Mesodermal cell (in vitro differentiated cells): ENCODE measurements around the gene VPS26C.

Experiments
- H3K27ac ChIP-seq: 2 replicates; pipeline ENCODE4 v1.7.0; 2013; ENCODE audit warnings: mild to moderate bottlenecking, low read depth, low read length, moderate library complexity; ENCODE audit not compliant: severe bottlenecking
- H3K36me3 ChIP-seq: 2 replicates; pipeline ENCODE4 v1.7.1; 2013; ENCODE audit warnings: mild to moderate bottlenecking, low read length, moderate library complexity; ENCODE audit not compliant: control insufficient read depth, insufficient read depth
- H3K4me1 ChIP-seq: one replicate; pipeline ENCODE4 v1.7.1; 2013; ENCODE audit warnings: mild to moderate bottlenecking, low read length; ENCODE audit not compliant: insufficient read depth, control insufficient read depth, poor library complexity, severe bottlenecking
- H3K4me3 ChIP-seq: 2 replicates; pipeline ENCODE4 v1.7.0; 2013; ENCODE audit warnings: low read length, control low read depth, mild to moderate bottlenecking; ENCODE audit not compliant: insufficient read depth, poor library complexity, severe bottlenecking; ENCODE audit errors: extremely low read depth
- H3K9me3 ChIP-seq: 2 replicates; pipeline ENCODE4 v1.7.1; 2013; ENCODE audit warnings: mild to moderate bottlenecking, low read length, moderate library complexity; ENCODE audit not compliant: control insufficient read depth
- WGBS, 2 experiments: methylation state at CpG; one replicate each; pipeline ENCODE4 v1.1.5; 2013; ENCODE audit warnings: missing lambda C conversion rate in 2 of 2; ENCODE audit not compliant: insufficient coverage in 2 of 2; 5-methylcytosine and 5-hydroxymethylcytosine counted together

Gene VPS26C

GRCh38 chr21:37219761-37220432 lies 47.2 kb downstream of the VPS26C start:
- peaks cover 5% of the 10 kb centered on the region for H3K9me3 ChIP-seq
- H3K36me3 ChIP-seq: peaks cover 21% of the 10 kb centered on the region
- no peaks in the 10 kb centered on the region for H3K4me1 ChIP-seq
- H3K4me3 ChIP-seq: no peak overlapping the region
- no peak overlapping the region for H3K27ac ChIP-seq
- WGBS, 2 experiments: 93 to 94% methylated on average over 11 to 12 of the region's 13 CpGs

- H3K4me1 ChIP-seq: no peaks in the 10 kb centered on the region
- no peak overlapping the region for H3K4me3 ChIP-seq
- 91 to 100% methylated on average over 6 to 7 of the region's 9 CpGs for WGBS, 2 experiments
- peaks cover 2% of the 10 kb centered on the region for H3K36me3 ChIP-seq
- peaks cover 3% of the 10 kb centered on the region for H3K9me3 ChIP-seq
- H3K27ac ChIP-seq: no peak overlapping the region
Measured at GRCh38 chr21:37214952-37215351, 52.2 kb downstream of the VPS26C start.

DNA sequence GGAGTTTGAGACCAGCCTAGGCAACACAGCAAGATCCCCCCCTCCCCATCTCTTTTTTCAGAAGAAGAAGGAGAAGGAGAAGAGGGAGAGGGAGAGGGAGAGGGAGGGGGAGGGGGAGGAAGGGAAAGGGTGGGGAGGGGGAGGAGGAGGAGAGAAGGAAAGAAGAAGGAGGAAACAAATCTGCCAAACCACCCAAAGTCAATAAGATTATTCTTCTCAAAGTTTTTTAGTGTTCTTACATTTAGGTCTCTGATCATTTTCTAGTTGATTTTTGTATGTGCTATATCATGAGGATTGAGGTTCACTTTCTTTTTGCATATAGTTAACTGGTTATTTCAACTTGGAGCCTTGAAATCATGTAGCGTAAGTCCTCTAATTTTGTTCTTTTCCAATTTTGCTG lies 56.3 kb downstream of the VPS26C start:
- H3K27ac ChIP-seq: no peak overlapping the region
- H3K9me3 ChIP-seq: peaks cover 6% of the 10 kb centered on the region
- no peak overlapping the region for H3K4me3 ChIP-seq
- WGBS, 2 experiments: no CpG with 5 or more reads among the region's 1 CpG
- H3K4me1 ChIP-seq: peaks cover 10% of the 10 kb centered on the region
- no peaks in the 10 kb centered on the region for H3K36me3 ChIP-seq

GRCh38 chr21:37210130-37210529 lies 57.0 kb downstream of the VPS26C start:
- 97% methylated on average over 4 of the region's 7 CpGs; no CpG with 5 or more reads in 1 of the 2 experiments for WGBS, 2 experiments
- H3K9me3 ChIP-seq: peaks cover 6% of the 10 kb centered on the region
- H3K4me3 ChIP-seq: no peak overlapping the region
- H3K36me3 ChIP-seq: no peaks in the 10 kb centered on the region
- H3K27ac ChIP-seq: no peak overlapping the region
- peaks cover 10% of the 10 kb centered on the region for H3K4me1 ChIP-seq

DNA sequence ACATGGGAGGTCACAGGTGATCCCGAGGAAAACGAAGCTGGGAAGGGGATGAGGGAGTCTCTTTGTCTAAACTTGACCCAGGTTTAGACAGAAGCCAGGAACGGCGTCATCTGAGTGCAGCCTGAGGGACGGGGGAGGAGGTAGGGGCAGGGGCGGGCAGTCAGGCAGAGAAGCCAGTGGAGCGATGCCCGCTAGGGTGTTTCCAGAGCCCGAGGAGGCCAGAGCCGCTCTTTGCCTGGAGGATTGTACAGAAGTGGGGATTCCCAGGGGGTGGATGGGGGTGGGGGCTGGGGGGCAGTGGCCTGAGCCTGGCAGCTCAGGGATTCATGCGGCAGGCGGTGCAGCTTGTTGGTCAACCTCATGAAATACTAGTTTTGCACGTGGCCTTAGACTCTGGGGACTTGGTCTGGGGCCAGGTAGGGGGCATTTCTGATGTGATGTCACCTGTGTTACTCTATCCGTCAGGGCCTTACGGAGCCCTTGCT lies 58.4 kb downstream of the VPS26C start:
- Histone ChIP-seq H3K4me1 (peaks cover 10% of the 10 kb centered on the region), H3K4me3 (no peak overlapping the region), H3K9me3 (peaks cover 6% of the 10 kb centered on the region), H3K27ac (no peak overlapping the region), H3K36me3 (peaks cover 3% of the 10 kb centered on the region)
- WGBS, 2 experiments: 91 to 96% methylated on average over 8 to 14 of the region's 15 CpGs

DNA sequence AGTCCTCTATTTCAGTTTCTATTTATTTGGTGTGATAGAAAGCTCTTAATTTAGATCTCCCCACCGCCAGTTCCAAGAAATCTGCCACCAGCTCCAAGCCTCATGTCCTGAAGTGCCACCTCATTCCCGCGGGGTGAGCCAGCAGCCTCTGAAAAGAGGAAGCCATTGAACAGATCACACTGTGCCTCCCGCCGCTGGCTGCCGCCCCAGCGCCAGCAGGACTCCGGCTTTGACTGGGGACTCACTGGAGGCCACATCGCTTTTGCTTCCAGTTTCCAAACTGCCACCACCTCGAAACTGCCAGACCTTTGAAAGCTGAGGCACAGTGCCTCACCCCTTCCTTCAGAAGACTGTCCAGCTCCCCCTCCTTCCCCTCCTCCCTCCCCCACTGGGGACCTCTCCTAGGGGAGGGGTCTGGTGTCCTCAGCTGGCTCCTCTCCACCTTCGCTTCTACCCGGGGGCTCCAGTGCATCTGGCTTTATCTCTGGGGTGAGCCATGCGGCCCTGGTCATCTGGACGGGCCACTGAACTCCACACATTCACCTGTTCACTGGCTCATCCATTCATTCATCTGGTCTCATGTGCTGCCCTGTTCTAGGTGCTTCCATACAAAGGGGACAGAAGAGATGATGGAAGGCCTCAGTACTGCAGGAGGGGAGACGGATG lies 58.9 kb downstream of the VPS26C start:
- 69 to 70% methylated on average over 13 to 14 of the region's 15 CpGs for WGBS, 2 experiments
- Histone ChIP-seq H3K4me1 (peaks cover 10% of the 10 kb centered on the region), H3K9me3 (peaks cover 6% of the 10 kb centered on the region), H3K4me3 (no peak overlapping the region), H3K36me3 (peaks cover 7% of the 10 kb centered on the region), H3K27ac (peak overlapping the region; percentile 41)

- Histone ChIP-seq H3K27ac (peak overlapping the region; percentile 41), H3K36me3 (peaks cover 14% of the 10 kb centered on the region), H3K4me1 (peaks cover 10% of the 10 kb centered on the region), H3K4me3 (no peak overlapping the region), H3K9me3 (peaks cover 6% of the 10 kb centered on the region)
- 81 to 87% methylated on average over 5 of the region's 6 CpGs for WGBS, 2 experiments
Measured at GRCh38 chr21:37207441-37208009, 59.6 kb downstream of the VPS26C start.

- Histone ChIP-seq H3K36me3 (peaks cover 22% of the 10 kb centered on the region), H3K9me3 (peaks cover 6% of the 10 kb centered on the region), H3K27ac (no peak overlapping the region), H3K4me1 (peaks cover 10% of the 10 kb centered on the region), H3K4me3 (no peak overlapping the region)
- 92 to 95% methylated on average over 3 to 4 of the region's 7 CpGs for WGBS, 2 experiments
Measured at GRCh38 chr21:37206496-37206895, 60.6 kb downstream of the VPS26C start.

DNA sequence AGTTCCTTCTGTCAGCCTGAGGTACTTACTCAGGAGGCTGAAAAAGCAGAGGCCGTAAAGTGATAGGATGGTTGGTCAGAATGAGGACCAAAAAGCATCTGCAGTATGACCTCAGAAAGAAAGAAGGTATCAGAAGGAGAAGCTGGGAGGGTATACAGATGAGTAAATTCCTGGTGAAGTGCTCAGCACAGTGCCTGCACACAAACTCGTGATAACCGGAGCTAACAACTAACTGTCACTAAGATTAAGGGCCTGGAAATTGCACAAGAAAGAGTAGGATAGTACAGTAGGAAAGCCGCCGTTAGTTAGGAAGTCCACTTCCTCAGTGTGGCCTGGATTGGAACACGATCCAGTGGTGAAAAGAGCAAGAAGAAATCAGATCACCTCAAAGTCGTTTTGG lies 62.6 kb downstream of the VPS26C start:
- Histone ChIP-seq H3K4me3 (no peak overlapping the region), H3K4me1 (peaks cover 12% of the 10 kb centered on the region), H3K36me3 (peaks cover 41% of the 10 kb centered on the region), H3K27ac (no peak overlapping the region), H3K9me3 (no peaks in the 10 kb centered on the region)
- WGBS, 2 experiments: 91 to 94% methylated on average over 7 of the region's 7 CpGs

GRCh38 chr21:37202221-37203110 lies 64.7 kb downstream of the VPS26C start:
- Histone ChIP-seq H3K9me3 (no peaks in the 10 kb centered on the region), H3K36me3 (peaks cover 56% of the 10 kb centered on the region), H3K4me1 (peaks cover 20% of the 10 kb centered on the region), H3K4me3 (no peak overlapping the region), H3K27ac (no peak overlapping the region)
- WGBS, 2 experiments: 82 to 89% methylated on average over 11 to 12 of the region's 14 CpGs
